Activated naive CD4-positive, alpha-beta T cell treated with anti-CD3 and anti-CD28 coated beads, Interleukin-2, amount 50 U/mL, for 24 hours (primary cell): ENCODE measurements around the gene CXXC5.
A peak's percentile ranks its signal among the peaks of the same experiment; 100 is the strongest.

Source experiments
- H3K27ac Mint-ChIP-seq: one replicate; pipeline ENCODE4 v1.8.0; 2021; ENCODE audit warnings: mild to moderate bottlenecking, mixed read lengths
- H3K27me3 Mint-ChIP-seq: one replicate; pipeline ENCODE4 v1.8.0; 2021; ENCODE audit warnings: mixed read lengths
- H3K36me3 Mint-ChIP-seq: one replicate; pipeline ENCODE4 v1.8.0; 2021; ENCODE audit warnings: mixed read lengths
- H3K4me1 Mint-ChIP-seq: one replicate; pipeline ENCODE4 v1.8.0; 2021; ENCODE audit warnings: mixed read lengths
- H3K4me3 Mint-ChIP-seq: one replicate; pipeline ENCODE4 v1.8.0; 2021; ENCODE audit warnings: mild to moderate bottlenecking, mixed read lengths
- H3K9me3 Mint-ChIP-seq: one replicate; pipeline ENCODE4 v1.8.0; 2021; ENCODE audit warnings: mixed read lengths

CXXC5 gene

GRCh38 chr5:139654871-139655491 is 6.8 kb downstream of the CXXC5 start:
- Mint-ChIP-seq H3K4me3 (no peak overlapping the region), H3K9me3 (no peaks in the 10 kb centered on the region), H3K27ac (no peak overlapping the region), H3K27me3 (peaks cover 19% of the 10 kb centered on the region), H3K4me1 (peaks cover 22% of the 10 kb centered on the region), H3K36me3 (no peaks in the 10 kb centered on the region)

DNA sequence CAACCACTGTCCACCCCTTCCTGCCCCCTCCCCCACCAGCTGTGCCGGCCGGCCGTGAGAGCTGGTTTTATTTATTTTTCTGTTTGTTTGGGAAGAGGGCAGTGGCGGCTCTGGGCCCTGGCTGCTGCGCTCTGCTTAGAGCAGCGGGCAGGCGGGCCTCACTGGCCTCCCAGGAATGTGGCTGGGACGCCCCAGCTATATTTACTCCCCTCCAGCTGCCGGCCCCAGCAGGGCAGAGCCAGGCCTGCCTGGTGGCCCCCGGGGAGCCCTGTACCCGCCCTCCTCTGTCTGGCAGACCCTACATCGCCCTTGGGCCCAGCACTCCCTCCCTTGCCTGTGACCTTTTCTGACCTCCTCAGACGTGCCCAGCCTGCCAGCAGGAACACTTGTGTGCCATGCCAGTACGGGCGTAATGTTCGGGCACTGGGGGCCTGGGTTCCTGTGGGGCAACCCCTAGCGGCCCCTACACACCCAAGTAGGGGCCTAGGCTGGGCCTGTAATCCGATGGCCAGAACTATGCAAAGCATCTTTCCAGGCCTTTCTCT is 7.7 kb downstream of the CXXC5 start:
- Mint-ChIP-seq H3K4me1 (peaks cover 16% of the 10 kb centered on the region), H3K4me3 (no peak overlapping the region), H3K27ac (no peak overlapping the region), H3K9me3 (no peaks in the 10 kb centered on the region), H3K36me3 (no peaks in the 10 kb centered on the region), H3K27me3 (peaks cover 17% of the 10 kb centered on the region)

DNA sequence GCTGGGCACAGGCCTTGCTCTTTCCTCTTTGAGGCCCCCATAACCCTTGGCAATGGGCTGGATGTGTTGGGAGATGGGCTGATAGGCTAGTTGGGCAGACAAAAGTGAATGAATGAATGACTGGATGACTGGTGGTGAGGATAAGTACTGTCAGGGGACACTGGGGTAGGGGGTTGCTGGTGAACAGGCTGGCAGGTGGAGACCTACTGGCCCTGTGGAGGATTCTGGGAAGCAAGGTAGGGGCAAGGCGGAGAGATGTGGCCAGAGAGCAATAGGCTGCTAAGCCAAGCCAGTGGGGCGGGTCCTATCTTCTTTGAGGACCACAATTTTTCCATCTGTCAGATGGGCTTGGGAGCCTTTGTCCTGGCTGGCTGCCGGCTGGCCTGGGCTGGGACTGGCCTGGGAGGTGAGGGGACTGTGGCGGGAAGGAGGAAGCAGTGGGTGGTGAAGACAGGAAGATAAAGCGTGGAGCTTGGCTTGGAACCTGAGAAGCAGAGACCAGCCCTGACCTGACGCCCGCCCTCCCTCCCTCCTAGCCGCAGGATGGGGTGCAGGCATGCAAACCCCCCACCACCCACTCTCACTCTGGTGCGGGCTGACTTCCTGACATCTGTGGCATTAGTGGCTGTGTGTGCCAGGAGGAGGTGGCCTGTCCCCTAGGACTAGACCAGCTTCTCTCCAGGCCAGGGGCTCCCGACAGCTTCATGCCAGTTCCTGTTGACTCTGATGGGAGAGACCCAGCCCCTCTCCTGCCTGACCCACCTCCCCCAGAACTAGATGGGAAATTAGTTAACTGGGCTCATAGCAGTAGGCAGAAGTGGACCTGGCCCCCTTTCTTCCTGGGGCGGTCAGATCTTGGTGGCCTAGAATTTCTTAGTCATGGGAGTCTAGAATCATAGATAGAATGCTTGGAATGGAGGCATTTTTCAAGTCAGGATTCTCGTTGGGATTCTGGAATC is 9.5 kb downstream of the CXXC5 start:
- Mint-ChIP-seq H3K27ac (no peak overlapping the region), H3K4me1 (peaks cover 8% of the 10 kb centered on the region), H3K36me3 (no peaks in the 10 kb centered on the region), H3K27me3 (peaks cover 9% of the 10 kb centered on the region), H3K4me3 (no peak overlapping the region), H3K9me3 (no peaks in the 10 kb centered on the region)

GRCh38 chr5:139658501-139658927 is 10.4 kb downstream of the CXXC5 start:
- no peak overlapping the region for H3K4me3 Mint-ChIP-seq
- peaks cover 6% of the 10 kb centered on the region for H3K27me3 Mint-ChIP-seq
- no peak overlapping the region for H3K27ac Mint-ChIP-seq
- no peaks in the 10 kb centered on the region for H3K9me3 Mint-ChIP-seq
- peaks cover 3% of the 10 kb centered on the region for H3K4me1 Mint-ChIP-seq
- no peaks in the 10 kb centered on the region for H3K36me3 Mint-ChIP-seq

DNA sequence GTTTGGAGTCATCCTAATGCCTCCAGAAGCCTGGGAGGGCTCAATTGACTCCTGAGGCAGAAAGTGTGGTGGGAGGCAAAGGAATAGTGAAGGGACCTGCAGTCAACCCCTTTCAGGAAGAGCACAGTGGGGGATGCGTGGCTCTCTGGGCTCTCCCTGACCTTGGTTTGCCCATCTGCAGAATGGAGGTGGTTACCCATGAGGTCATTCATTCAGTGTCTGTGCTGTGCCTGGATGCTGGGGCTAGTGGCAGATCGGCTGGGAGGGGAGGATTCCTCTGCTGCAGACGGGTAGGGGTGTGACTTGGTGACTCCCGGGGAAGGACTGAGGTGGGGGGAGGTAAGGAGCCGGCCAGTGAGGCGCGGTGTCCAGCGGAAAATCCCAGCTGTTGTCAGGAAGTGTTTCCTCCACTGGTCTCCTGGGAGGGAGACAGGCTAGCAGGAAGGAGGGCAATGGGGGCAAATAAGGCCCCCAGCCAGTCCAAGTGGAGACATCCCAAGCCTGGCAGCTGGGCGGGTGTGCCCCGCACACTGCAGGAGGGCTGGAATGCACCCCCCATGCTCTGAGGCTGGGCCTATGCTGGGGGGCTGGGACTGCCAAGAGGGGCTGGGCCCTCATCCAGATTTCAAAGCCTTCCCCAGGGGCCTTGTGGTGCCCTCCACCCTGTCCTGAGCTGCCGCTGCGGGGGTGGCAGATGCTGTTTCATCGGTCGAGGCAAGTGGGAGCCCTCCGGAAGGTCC is 10.9 kb downstream of the CXXC5 start:
- H3K36me3 Mint-ChIP-seq, result no peaks in the 10 kb centered on the region
- H3K27ac Mint-ChIP-seq, result no peak overlapping the region
- no peaks in the 10 kb centered on the region for H3K9me3 Mint-ChIP-seq
- peaks cover 3% of the 10 kb centered on the region for H3K4me1 Mint-ChIP-seq
- no peak overlapping the region for H3K4me3 Mint-ChIP-seq
- peaks cover 4% of the 10 kb centered on the region for H3K27me3 Mint-ChIP-seq

DNA sequence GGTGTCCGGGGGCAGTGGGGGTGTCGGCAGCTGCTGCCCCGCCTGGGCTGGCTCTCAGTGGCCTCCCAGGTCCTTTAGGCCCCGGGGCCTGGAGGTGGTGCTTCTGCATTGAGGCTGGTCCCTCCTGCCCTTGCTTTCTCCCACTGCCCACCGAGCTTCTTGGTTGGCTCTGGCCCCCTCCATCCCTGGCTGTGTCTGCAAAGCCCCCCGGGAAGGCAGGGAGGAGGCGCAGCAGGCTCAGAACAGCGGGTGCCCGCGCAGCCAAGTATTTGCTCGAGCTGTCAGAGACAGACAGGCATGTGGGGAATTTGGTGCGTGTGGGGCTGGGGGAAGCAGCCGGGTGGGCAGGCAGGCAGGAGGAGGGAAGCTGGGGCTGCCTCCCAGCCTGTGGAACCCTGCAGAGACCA is 11.5 kb downstream of the CXXC5 start:
- Mint-ChIP-seq H3K27me3 (peaks cover 2% of the 10 kb centered on the region), H3K36me3 (no peaks in the 10 kb centered on the region), H3K4me1 (peaks cover 3% of the 10 kb centered on the region), H3K9me3 (no peaks in the 10 kb centered on the region), H3K4me3 (no peak overlapping the region), H3K27ac (no peak overlapping the region)

DNA sequence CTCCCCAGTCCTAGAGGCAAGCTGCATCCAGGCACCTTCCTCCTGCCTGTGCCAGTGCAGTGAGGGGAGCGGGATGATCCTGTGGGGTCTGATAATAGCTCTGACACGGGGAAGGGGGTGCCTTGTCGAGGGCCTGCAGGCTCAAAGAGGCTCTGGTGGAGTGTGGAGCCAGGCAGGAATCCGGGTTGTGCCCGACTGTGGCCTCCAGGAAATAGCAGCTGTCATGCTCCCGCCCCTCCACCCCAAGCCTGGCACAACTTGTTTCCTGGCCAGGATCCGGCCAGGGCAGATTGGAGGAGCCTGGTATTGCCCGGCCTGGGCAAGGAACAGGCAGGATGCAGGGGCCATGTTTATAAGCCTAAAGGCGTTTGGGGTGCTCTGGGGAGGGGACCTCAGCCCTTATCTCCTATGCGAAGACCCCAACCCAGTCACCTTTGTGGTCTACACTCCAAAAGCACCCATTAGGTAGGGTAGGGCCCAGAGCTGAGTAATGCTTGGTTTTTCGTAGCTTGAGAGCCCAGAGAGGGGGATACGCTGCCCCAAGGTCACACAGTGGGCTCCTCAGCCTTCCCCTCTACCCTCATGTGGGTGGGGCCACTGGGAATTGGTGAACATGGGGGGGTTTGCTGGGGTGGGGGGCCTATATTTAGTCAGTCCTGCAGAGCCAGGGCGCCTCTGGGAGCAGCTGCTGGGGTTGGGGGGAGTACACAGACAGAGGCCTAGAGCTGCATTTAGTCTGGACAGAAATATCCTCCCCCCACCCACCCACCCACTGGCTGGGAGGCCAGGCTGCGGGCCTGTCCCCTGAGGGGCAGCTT is 12.2 kb downstream of the CXXC5 start:
- H3K4me1 Mint-ChIP-seq, result peaks cover 3% of the 10 kb centered on the region
- H3K4me3 Mint-ChIP-seq, result no peak overlapping the region
- peaks cover 2% of the 10 kb centered on the region for H3K27me3 Mint-ChIP-seq
- H3K27ac Mint-ChIP-seq, result no peak overlapping the region
- no peaks in the 10 kb centered on the region for H3K9me3 Mint-ChIP-seq
- no peaks in the 10 kb centered on the region for H3K36me3 Mint-ChIP-seq

GRCh38 chr5:139660923-139661814 is 13.0 kb downstream of the CXXC5 start:
- no peak overlapping the region for H3K4me3 Mint-ChIP-seq
- no peaks in the 10 kb centered on the region for H3K9me3 Mint-ChIP-seq
- H3K4me1 Mint-ChIP-seq, result peaks cover 3% of the 10 kb centered on the region
- peak overlapping the region; percentile 65 for H3K27ac Mint-ChIP-seq
- H3K36me3 Mint-ChIP-seq, result no peaks in the 10 kb centered on the region
- peaks cover 2% of the 10 kb centered on the region for H3K27me3 Mint-ChIP-seq

DNA sequence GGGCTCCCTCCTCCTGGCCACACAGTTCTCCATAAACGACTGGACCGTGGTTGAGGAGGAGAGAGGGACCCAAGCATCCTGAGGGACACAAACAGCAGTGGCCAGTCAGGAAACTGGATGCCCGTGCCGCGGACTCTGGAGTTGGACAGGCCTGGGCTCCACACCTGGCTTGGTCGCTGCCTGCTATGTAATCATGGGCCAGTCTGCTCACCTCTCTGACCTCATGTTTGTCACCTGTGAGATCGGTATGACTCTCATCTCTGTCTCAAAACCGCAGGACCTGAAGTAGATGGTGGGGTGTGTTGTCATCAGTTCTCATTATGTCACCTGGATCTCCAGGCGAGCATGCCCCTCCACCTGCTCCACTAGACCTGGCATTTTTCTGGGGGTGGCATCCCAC is 14.5 kb downstream of the CXXC5 start:
- H3K4me1 Mint-ChIP-seq, result peaks cover 14% of the 10 kb centered on the region
- H3K36me3 Mint-ChIP-seq, result no peaks in the 10 kb centered on the region
- no peaks in the 10 kb centered on the region for H3K9me3 Mint-ChIP-seq
- no peak overlapping the region for H3K4me3 Mint-ChIP-seq
- no peak overlapping the region for H3K27ac Mint-ChIP-seq
- H3K27me3 Mint-ChIP-seq, result peaks cover 1% of the 10 kb centered on the region

DNA sequence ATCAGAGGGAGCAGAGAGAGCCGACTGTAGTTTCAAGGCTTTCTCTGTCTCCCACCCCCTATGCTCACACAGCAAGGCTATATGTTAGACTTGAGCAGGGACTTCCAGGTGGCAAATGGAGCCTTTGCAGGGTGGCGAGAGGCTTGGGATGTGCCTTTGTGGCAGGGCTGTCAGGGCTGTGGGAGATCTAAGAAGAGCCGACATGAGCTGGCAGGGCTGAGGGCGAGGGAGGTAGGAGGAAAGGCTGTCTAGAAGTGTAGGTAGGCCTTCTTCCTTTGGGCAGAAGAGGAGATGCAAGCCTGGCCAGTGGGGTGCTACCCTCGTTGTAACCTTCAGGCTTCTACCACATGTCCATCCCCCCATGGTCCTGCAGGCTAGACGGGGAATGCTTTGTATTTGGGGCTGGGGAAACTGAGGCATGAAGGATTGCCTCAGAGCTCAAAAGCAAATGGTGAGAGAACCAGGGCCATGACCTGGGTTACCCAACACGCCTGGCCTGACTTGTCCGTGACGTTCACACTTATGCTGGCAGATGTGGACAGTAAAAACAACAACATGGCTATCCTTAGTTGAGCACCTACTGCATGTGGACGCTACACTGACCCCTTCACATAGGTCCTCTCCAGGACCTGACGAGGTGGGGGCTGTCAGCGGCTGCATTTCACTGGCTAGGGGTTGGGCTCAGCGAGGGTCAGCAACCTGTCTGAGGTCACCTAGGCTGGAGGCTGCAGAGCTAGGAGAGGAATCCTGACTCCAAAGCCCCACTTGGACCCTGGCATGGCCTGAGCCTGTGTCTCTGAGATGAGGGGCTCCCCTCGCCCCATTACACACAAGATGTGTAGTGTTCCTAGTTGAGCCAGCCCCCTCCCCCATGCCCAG is 15.3 kb downstream of the CXXC5 start:
- H3K4me3 Mint-ChIP-seq, result no peak overlapping the region
- H3K27ac Mint-ChIP-seq, result no peak overlapping the region

DNA sequence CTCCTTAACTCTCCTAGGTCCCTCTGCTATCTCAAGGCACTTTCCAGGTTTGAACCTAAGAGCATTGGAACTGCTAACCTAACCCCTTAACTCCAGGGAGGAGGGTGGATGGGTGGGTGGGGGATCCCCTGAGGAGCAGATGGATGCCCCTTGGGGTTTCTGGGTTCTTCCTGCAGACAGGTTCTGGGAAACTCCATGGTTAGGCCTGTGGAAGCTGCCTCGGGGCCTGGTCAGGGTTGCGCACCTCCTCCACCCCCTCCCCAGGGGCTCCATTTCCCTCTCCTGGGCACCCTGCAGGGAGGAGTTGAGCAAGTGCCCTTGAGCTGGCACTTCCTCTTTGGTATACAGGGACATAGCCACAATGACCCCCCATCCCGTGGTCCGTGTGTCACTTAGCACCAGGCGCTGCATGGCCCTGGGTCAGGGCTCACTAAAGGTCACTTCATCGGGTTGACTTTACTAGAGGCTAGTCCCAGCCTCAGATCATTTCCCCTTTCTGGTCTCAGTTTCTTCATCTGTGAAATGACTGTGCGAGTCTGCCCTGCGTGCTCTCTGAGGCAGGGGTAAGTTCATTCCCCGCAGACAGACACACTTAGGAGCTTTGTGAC is 16.0 kb downstream of the CXXC5 start:
- Mint-ChIP-seq H3K9me3 (no peaks in the 10 kb centered on the region), H3K36me3 (no peaks in the 10 kb centered on the region), H3K27me3 (no peaks in the 10 kb centered on the region), H3K4me1 (peaks cover 12% of the 10 kb centered on the region), H3K27ac (no peak overlapping the region), H3K4me3 (no peak overlapping the region)

More for the DNA sequence above, 15.3 kb downstream of the CXXC5 start:
- no peaks in the 10 kb centered on the region for H3K36me3 Mint-ChIP-seq
- peaks cover 15% of the 10 kb centered on the region for H3K4me1 Mint-ChIP-seq
- no peaks in the 10 kb centered on the region for H3K9me3 Mint-ChIP-seq
- H3K27me3 Mint-ChIP-seq, result peaks cover 1% of the 10 kb centered on the region

DNA sequence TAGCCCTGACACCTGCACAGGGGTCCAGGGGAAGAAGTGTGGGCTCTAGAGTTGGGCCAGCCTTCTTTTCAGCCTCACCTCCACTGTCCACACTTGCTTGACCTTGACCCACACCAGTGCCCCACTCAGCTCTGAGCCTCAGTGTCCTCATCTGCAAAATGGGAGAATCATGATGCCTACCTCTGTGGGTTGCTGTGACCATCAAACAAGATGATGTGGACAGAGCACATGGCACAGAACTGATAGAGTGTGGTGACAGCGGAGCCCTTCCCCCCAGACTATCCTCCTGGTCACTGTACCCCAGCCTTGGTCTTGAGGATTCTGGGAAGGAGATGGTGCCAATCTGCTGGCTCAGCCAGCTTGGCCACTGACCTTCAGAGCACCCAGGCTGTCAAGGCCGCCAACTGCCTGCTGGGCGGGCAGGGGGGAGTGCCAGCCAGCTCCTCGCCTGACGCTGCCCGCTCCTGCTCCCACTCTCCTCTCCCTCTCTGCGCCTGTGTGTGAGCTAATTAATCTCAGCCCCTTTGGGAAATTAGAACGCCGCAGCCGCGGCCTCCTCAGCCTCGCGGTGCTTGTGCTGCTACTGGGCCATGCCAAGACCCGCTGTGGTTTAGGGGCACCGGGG is 16.7 kb downstream of the CXXC5 start:
- Mint-ChIP-seq H3K9me3 (no peaks in the 10 kb centered on the region), H3K36me3 (no peaks in the 10 kb centered on the region), H3K4me3 (no peak overlapping the region), H3K4me1 (peaks cover 18% of the 10 kb centered on the region), H3K27me3 (no peaks in the 10 kb centered on the region), H3K27ac (no peak overlapping the region)

- H3K4me3 Mint-ChIP-seq, result no peak overlapping the region
- H3K9me3 Mint-ChIP-seq, result no peaks in the 10 kb centered on the region
- no peak overlapping the region for H3K27ac Mint-ChIP-seq
- no peaks in the 10 kb centered on the region for H3K27me3 Mint-ChIP-seq
- H3K36me3 Mint-ChIP-seq, result no peaks in the 10 kb centered on the region
- peaks cover 25% of the 10 kb centered on the region for H3K4me1 Mint-ChIP-seq
Observed at GRCh38 chr5:139665626-139666025, 17.5 kb downstream of the CXXC5 start.
